Nephron progenitor cell (in vitro differentiated cells): ENCODE measurements around the gene MPZL3.

Experiments
- DNase-seq: peaks from one replicate; pipeline ENCODE4 v3.0.0; 2021
- H3K27ac Mint-ChIP-seq: 2 replicates; pipeline ENCODE4 v1.8.0; 2021; ENCODE audit warnings: mild to moderate bottlenecking, moderate library complexity, mixed read lengths
- H3K27me3 Mint-ChIP-seq: 2 replicates; pipeline ENCODE4 v1.8.0; 2021; ENCODE audit warnings: mild to moderate bottlenecking, low read depth, mixed read lengths; ENCODE audit not compliant: poor library complexity
- H3K36me3 Mint-ChIP-seq: 2 replicates; pipeline ENCODE4 v1.8.0; 2021; ENCODE audit warnings: low read depth, mixed read lengths
- H3K4me1 Mint-ChIP-seq: 2 replicates; pipeline ENCODE4 v1.8.0; 2021; ENCODE audit warnings: mixed read lengths
- H3K4me3 Mint-ChIP-seq: 2 replicates; pipeline ENCODE4 v1.8.0; 2021; ENCODE audit warnings: mild to moderate bottlenecking, moderate library complexity, mixed read lengths
- H3K9me3 Mint-ChIP-seq: 2 replicates; pipeline ENCODE4 v1.8.0; 2021; ENCODE audit warnings: mild to moderate bottlenecking, moderate library complexity, mixed read lengths
- TF ChIP-seq, protein P1 (sequence below): fragments of 200-600 bp; sonication (generic); IDR thresholded peaks from 2 replicates; pipeline ENCODE4 v1.5.0; 2021; ENCODE audit warnings: antibody characterized with exemption

Gene MPZL3

DNA sequence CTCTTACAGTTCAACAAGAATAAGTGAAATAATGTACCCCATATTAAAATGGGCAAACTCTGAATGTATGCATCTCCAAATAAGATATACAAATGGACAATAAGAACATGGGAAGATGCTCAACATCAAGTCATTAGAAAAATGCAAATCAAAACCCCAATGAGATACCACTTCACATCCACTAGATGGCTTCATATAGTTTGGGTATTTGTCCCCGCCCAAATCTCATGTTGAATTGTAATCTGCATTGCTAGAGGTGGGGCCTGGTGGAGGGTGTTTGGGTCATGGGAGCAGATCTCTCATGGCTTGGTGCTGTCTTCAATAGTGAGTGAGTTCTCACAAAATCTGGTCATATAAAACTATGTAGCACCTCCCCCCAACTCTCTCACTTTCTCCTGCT lies 6.2 kb upstream of the MPZL3 start:
- no peak for DNase-seq
- TF ChIP-seq, protein P1, sequence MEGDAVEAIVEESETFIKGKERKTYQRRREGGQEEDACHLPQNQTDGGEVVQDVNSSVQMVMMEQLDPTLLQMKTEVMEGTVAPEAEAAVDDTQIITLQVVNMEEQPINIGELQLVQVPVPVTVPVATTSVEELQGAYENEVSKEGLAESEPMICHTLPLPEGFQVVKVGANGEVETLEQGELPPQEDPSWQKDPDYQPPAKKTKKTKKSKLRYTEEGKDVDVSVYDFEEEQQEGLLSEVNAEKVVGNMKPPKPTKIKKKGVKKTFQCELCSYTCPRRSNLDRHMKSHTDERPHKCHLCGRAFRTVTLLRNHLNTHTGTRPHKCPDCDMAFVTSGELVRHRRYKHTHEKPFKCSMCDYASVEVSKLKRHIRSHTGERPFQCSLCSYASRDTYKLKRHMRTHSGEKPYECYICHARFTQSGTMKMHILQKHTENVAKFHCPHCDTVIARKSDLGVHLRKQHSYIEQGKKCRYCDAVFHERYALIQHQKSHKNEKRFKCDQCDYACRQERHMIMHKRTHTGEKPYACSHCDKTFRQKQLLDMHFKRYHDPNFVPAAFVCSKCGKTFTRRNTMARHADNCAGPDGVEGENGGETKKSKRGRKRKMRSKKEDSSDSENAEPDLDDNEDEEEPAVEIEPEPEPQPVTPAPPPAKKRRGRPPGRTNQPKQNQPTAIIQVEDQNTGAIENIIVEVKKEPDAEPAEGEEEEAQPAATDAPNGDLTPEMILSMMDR = no peak
- H3K9me3 Mint-ChIP-seq = peaks cover 11% of the 10 kb centered on the region
- no peak overlapping the region for H3K27ac Mint-ChIP-seq
- peaks cover 97% of the 10 kb centered on the region for H3K27me3 Mint-ChIP-seq
- peaks cover 1% of the 10 kb centered on the region for H3K4me1 Mint-ChIP-seq
- H3K36me3 Mint-ChIP-seq = no peaks in the 10 kb centered on the region
- H3K4me3 Mint-ChIP-seq = no peak overlapping the region

DNA sequence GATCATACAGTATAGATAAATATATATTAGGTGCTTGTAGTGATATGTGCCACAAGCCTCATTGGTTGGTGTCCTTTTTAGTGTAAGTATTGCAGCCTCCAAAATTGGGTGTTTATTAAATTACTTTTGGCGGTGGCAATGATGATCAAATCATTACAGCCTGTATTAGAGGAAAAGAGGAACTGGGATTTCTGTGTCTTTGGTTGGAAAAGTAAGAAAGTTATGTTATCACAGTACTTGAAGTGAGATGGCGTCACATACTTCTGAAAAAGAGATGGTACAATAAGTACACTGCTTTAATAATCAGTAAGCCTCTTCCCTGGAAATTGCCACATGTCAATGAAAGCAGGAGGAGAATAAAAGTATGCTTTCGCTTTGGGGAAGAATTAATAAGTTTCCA lies 523 bp upstream of the MPZL3 start:
- DNase-seq = no peak
- Mint-ChIP-seq H3K4me3 (peak overlapping the region; percentile 97), H3K4me1 (peaks cover 11% of the 10 kb centered on the region), H3K27me3 (peaks cover 94% of the 10 kb centered on the region), H3K27ac (no peak overlapping the region), H3K36me3 (peaks cover 22% of the 10 kb centered on the region), H3K9me3 (peaks cover 38% of the 10 kb centered on the region)
- TF ChIP-seq, protein P1 = no peak

DNA sequence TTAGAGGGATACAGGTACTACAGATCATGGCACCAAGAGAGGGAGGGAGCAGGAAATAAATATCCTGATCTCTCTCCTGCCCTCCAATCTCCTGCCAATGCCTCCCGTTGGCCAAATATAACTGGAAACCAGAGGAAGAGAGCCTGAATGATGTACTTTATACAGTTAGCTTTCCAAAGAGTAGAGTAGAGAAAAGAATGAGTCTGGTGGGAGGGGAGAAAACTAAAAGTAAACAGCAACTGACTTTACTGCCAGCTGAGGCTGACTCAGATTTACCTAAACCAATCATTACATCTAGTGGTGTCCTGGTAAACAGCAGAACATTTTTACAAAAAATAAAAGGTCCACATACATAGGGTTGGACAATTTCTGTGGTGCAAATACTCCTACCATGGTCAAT lies 5.1 kb downstream of the MPZL3 start:
- Mint-ChIP-seq H3K4me1 (peaks cover 4% of the 10 kb centered on the region), H3K4me3 (no peak overlapping the region), H3K9me3 (peaks cover 22% of the 10 kb centered on the region), H3K27ac (no peak overlapping the region), H3K27me3 (peaks cover 92% of the 10 kb centered on the region), H3K36me3 (peaks cover 13% of the 10 kb centered on the region)
- no peak for DNase-seq
- TF ChIP-seq, protein P1 = no peak

DNA sequence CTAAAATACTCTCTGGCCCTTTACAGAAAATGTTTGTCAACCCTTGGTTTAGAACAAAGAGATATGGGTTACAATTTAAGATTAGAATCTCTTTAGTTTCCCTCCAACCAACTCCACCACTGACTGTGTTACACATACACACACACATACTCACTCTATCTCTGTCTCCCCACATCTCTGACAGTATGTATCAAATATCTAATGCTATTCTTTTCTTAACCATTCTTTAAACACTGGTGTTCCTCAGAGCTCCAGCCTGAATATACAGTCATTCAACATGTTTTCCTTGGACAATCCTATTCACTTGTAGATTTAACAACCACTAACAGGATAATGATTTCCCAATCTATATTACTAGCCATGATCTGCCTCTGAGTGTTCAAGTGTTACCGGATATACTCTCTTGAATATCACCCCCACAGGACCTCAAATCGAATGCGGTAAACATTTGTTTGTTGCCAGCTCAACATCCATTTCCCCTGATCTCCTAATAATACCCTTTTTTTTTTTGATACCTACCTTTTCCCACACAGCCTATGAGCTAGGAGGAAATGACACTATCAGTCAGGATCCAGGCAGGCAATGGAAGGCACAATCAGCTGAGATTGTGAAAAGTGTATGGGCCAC lies 6.1 kb downstream of the MPZL3 start:
- Mint-ChIP-seq H3K4me3 (no peak overlapping the region), H3K36me3 (peaks cover 8% of the 10 kb centered on the region), H3K27me3 (peaks cover 94% of the 10 kb centered on the region), H3K27ac (no peak overlapping the region), H3K9me3 (peaks cover 14% of the 10 kb centered on the region), H3K4me1 (no peaks in the 10 kb centered on the region)
- DNase-seq = no peak
- TF ChIP-seq, protein P1 = no peak

DNA sequence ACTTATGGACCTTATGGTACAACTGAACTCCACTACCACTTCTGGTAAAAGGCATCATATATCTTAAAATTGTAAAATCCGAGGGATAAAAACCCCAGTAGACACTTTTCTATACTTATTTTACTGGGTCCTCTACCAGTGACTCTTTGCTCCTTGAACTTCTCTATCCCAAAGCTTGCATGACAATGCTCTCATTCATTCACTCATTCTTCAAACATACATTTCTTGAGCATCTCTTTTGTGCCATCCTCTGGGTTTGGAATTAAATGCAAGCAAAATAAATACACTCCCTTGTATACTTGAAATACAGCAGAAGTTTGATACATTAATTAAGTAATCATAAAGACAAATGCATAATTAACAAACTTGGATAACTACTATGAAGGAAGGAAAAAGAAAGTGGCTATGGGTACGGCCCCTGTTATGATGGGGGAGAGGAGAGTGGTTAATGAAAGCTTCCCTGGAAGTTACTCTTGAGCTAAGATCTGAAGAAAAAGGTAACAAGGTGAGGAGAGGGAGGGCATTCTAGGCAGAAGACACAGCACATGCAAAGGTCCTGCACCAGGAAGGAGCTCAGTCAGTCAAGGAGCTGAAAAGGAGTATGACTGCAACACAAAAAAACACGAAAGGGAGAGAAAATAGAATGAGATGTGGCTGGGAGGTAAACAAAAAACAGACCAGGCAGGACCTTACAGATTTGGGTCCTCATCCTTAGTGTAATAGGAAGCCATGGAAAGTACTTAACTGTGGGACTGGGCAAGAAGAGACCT lies 8.0 kb downstream of the MPZL3 start:
- Mint-ChIP-seq H3K27ac (no peak overlapping the region), H3K4me1 (no peaks in the 10 kb centered on the region), H3K36me3 (no peaks in the 10 kb centered on the region), H3K4me3 (no peak overlapping the region), H3K27me3 (peaks cover 84% of the 10 kb centered on the region), H3K9me3 (no peaks in the 10 kb centered on the region)
- DNase-seq = no peak
- TF ChIP-seq, protein P1 = no peak

DNA sequence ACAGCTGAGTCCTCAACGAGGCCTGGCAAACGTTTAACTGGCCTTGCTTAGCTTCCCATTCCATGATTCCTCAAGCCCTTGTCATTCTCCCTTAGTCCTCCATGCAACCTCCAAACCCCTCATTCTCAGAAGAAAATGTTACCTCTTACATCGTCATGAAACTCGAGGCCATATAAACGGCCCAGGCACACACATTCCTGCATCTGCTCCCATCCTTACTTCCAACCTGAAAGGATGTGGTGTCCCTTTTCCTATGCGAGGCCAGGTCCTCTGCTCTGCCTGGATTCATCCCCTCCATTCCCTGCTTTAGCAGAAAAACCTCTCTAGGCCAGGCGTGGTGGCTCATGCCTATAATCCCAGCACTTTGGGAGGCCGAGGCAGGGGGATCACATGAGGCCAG lies 9.0 kb downstream of the MPZL3 start:
- Mint-ChIP-seq H3K36me3 (no peaks in the 10 kb centered on the region), H3K4me1 (no peaks in the 10 kb centered on the region), H3K27me3 (peaks cover 79% of the 10 kb centered on the region), H3K27ac (no peak overlapping the region), H3K9me3 (no peaks in the 10 kb centered on the region), H3K4me3 (no peak overlapping the region)
- no peak for DNase-seq
- TF ChIP-seq, protein P1 = no peak
